HEK293 (cell line): ENCODE data around the gene B3GNT3.

ENCODE experiments used
- ELK4 ChIP-seq: IDR thresholded peaks from 2 replicates; pipeline ENCODE4 v1.6.1; 2011; ENCODE audit warnings: mild to moderate bottlenecking, low read depth, low read length, borderline replicate concordance
- GLIS2 ChIP-seq: fragments of 450-650 bp; formaldehyde crosslinking; IDR thresholded peaks from 2 replicates; pipeline ENCODE4 v1.5.1; 2016; ENCODE audit warnings: missing biosample characterization, missing genetic modification characterization
- KLF17 ChIP-seq: fragments of 450-650 bp; formaldehyde crosslinking; IDR thresholded peaks from 2 replicates; pipeline ENCODE4 v1.5.1; 2016; ENCODE audit warnings: missing biosample characterization, missing genetic modification characterization
- MYNN ChIP-seq: fragments of 450-650 bp; formaldehyde crosslinking; IDR thresholded peaks from 2 replicates; pipeline ENCODE4 v1.5.1; 2016; ENCODE audit warnings: missing biosample characterization, missing genetic modification characterization, borderline replicate concordance
- MZF1 ChIP-seq: fragments of 450-650 bp; formaldehyde crosslinking; IDR thresholded peaks from 2 replicates; pipeline ENCODE4 v1.5.1; 2017; ENCODE audit warnings: missing biosample characterization, missing genetic modification characterization, borderline replicate concordance
- PRDM6 ChIP-seq: fragments of 450-650 bp; formaldehyde crosslinking; IDR thresholded peaks from 2 replicates; pipeline ENCODE4 v1.5.1; 2017; ENCODE audit warnings: missing biosample characterization, missing genetic modification characterization
- SP2 ChIP-seq: fragments of 450-650 bp; formaldehyde crosslinking; IDR thresholded peaks from 2 replicates; pipeline ENCODE4 v1.5.1; 2016; ENCODE audit warnings: missing biosample characterization, missing genetic modification characterization
- SP3 ChIP-seq: fragments of 450-650 bp; formaldehyde crosslinking; IDR thresholded peaks from 2 replicates; pipeline ENCODE4 v1.5.1; 2016; ENCODE audit warnings: missing biosample characterization, missing genetic modification characterization
- TRIM28 ChIP-seq: IDR thresholded peaks from 2 replicates; pipeline ENCODE4 v1.6.1; 2011; ENCODE audit warnings: low read length, control low read depth, borderline replicate concordance
- YY2 ChIP-seq: fragments of 450-650 bp; formaldehyde crosslinking; IDR thresholded peaks from 2 replicates; pipeline ENCODE4 v1.5.1; 2016; ENCODE audit warnings: missing biosample characterization, missing genetic modification characterization
- ZBTB26 ChIP-seq: fragments of 450-650 bp; formaldehyde crosslinking; optimal IDR thresholded peaks from 2 replicates; pipeline ENCODE3; 2016; ENCODE audit warnings: missing biosample characterization, mild to moderate bottlenecking, missing genetic modification characterization
- ZBTB44 ChIP-seq: fragments of 450-650 bp; IDR thresholded peaks from 2 replicates; pipeline ENCODE4 v1.5.1; 2018; ENCODE audit warnings: missing biosample characterization, mild to moderate bottlenecking, missing genetic modification characterization
- ZIC2 ChIP-seq: fragments of 450-650 bp; formaldehyde crosslinking; IDR thresholded peaks from 2 replicates; pipeline ENCODE4 v1.5.1; 2016; ENCODE audit warnings: missing biosample characterization, missing genetic modification characterization
- ZNF10 ChIP-seq: fragments of 450-650 bp; formaldehyde crosslinking; IDR thresholded peaks from 2 replicates; pipeline ENCODE4 v1.5.1; 2017; ENCODE audit warnings: missing biosample characterization, missing genetic modification characterization
- ZNF239 ChIP-seq: fragments of 450-650 bp; formaldehyde crosslinking; IDR thresholded peaks from 2 replicates; pipeline ENCODE4 v1.5.1; 2016; ENCODE audit warnings: missing biosample characterization, missing genetic modification characterization
- ZNF324 ChIP-seq: fragments of 450-650 bp; formaldehyde crosslinking; IDR thresholded peaks from 2 replicates; pipeline ENCODE4 v1.5.1; 2016; ENCODE audit warnings: missing biosample characterization, missing genetic modification characterization
- ZNF350 ChIP-seq: fragments of 450-650 bp; formaldehyde crosslinking; IDR thresholded peaks from 2 replicates; pipeline ENCODE4 v1.5.0; 2017; ENCODE audit warnings: missing biosample characterization, mild to moderate bottlenecking, missing genetic modification characterization
- ZNF398 ChIP-seq: fragments of 450-650 bp; formaldehyde crosslinking; IDR thresholded peaks from 2 replicates; pipeline ENCODE4 v1.5.1; 2017; ENCODE audit warnings: missing biosample characterization, missing genetic modification characterization
- ZNF404 ChIP-seq: fragments of 450-650 bp; formaldehyde crosslinking; IDR thresholded peaks from 2 replicates; pipeline ENCODE4 v1.5.1; 2017; ENCODE audit warnings: missing biosample characterization, missing genetic modification characterization
- ZNF610 ChIP-seq: fragments of 450-650 bp; formaldehyde crosslinking; IDR thresholded peaks from 2 replicates; pipeline ENCODE4 v1.5.1; 2016; ENCODE audit warnings: missing biosample characterization, missing genetic modification characterization, borderline replicate concordance
- ZNF623 ChIP-seq: fragments of 450-650 bp; formaldehyde crosslinking; IDR thresholded peaks from 2 replicates; pipeline ENCODE4 v1.5.1; 2016; ENCODE audit warnings: missing biosample characterization, missing genetic modification characterization
- ZNF629 ChIP-seq: fragments of 450-650 bp; formaldehyde crosslinking; IDR thresholded peaks from 2 replicates; pipeline ENCODE4 v1.5.1; 2017; ENCODE audit warnings: missing biosample characterization, missing genetic modification characterization
- ZNF639 ChIP-seq: fragments of 450-650 bp; formaldehyde crosslinking; IDR thresholded peaks from 2 replicates; pipeline ENCODE4 v1.5.1; 2016; ENCODE audit warnings: missing biosample characterization, missing genetic modification characterization
- ZNF654 ChIP-seq: fragments of 450-650 bp; formaldehyde crosslinking; IDR thresholded peaks from 2 replicates; pipeline ENCODE4 v1.5.1; 2016; ENCODE audit warnings: low read depth, missing biosample characterization, missing genetic modification characterization
- ZNF707 ChIP-seq: fragments of 450-650 bp; formaldehyde crosslinking; IDR thresholded peaks from 2 replicates; pipeline ENCODE4 v1.5.1; 2016; ENCODE audit warnings: missing biosample characterization, missing genetic modification characterization
- ZNF747 ChIP-seq: fragments of 450-650 bp; formaldehyde crosslinking; IDR thresholded peaks from 2 replicates; pipeline ENCODE4 v1.5.1; 2016; ENCODE audit warnings: missing biosample characterization, missing genetic modification characterization
- ZNF792 ChIP-seq: fragments of 450-650 bp; formaldehyde crosslinking; IDR thresholded peaks from 2 replicates; pipeline ENCODE4 v1.5.1; 2016; ENCODE audit warnings: missing biosample characterization, missing genetic modification characterization

Gene B3GNT3

GRCh38 chr19:17766543-17767131 is 28.3 kb upstream of the B3GNT3 start (continued):
- TF ChIP-seq ELK4 = no peak
- TF ChIP-seq ZIC2 = peak; percentile 31; the same call in 1 of the 2 replicates
- TF ChIP-seq ZBTB44 (tag by site-specific recombination) = no peak
- TF ChIP-seq ZNF629 = 0 out of 2 replicates have a peak, but pooled peaks have one; percentile 52
- TF ChIP-seq SP3 (tag by site-specific recombination) = no peak
- TF ChIP-seq ZNF792 (tag by site-specific recombination) = no peak
- no peak for TF ChIP-seq ZNF324 (tag by site-specific recombination)
- TF ChIP-seq ZNF239 (tag by site-specific recombination) = no peak
- no peak for TF ChIP-seq ZNF10
- no peak for TF ChIP-seq ZNF639
- TF ChIP-seq TRIM28 = no peak
- TF ChIP-seq ZNF654 (tag by site-specific recombination) = peak; percentile 93
- TF ChIP-seq MYNN (tag by site-specific recombination) = no peak
- no peak for TF ChIP-seq YY2 (tag by site-specific recombination)
- TF ChIP-seq ZNF404 = no peak
- TF ChIP-seq KLF17 (tag by site-specific recombination) = no peak; the same call in 1 of the 2 replicates
- TF ChIP-seq ZNF707 (tag by site-specific recombination) = no peak
- TF ChIP-seq PRDM6 (tag by site-specific recombination) = no peak
- TF ChIP-seq ZBTB26 = peak; percentile 25
- peak; percentile 59 for TF ChIP-seq GLIS2 (tag by site-specific recombination)
- TF ChIP-seq ZNF610 (tag by site-specific recombination) = no peak
- TF ChIP-seq ZNF623 = no peak
- no peak for TF ChIP-seq ZNF350 (tag by site-specific recombination)
- TF ChIP-seq ZNF398 (tag by site-specific recombination) = no peak
- no peak for TF ChIP-seq ZNF747 (tag by site-specific recombination)
- no peak for TF ChIP-seq MZF1
- peak; percentile 37; the same call in 1 of the 2 replicates for TF ChIP-seq SP2 (tag by site-specific recombination)
